HG03432 (cell line): ENCODE data around the gene LRR1.
"Not testable (repeated sequence)": the region's sequence is repeated elsewhere in the genome, so short reads cannot be mapped to it uniquely, and the experiment has no call there.

Experiments used
- ATAC-seq: cut with Tn5 transposase; IDR thresholded peaks from one replicate; pipeline ENCODE4 v1.9.1; 2021; ENCODE audit warnings: mild to moderate bottlenecking, moderate library complexity; ENCODE audit not compliant: unreplicated experiment

The LRR1 gene

DNA sequence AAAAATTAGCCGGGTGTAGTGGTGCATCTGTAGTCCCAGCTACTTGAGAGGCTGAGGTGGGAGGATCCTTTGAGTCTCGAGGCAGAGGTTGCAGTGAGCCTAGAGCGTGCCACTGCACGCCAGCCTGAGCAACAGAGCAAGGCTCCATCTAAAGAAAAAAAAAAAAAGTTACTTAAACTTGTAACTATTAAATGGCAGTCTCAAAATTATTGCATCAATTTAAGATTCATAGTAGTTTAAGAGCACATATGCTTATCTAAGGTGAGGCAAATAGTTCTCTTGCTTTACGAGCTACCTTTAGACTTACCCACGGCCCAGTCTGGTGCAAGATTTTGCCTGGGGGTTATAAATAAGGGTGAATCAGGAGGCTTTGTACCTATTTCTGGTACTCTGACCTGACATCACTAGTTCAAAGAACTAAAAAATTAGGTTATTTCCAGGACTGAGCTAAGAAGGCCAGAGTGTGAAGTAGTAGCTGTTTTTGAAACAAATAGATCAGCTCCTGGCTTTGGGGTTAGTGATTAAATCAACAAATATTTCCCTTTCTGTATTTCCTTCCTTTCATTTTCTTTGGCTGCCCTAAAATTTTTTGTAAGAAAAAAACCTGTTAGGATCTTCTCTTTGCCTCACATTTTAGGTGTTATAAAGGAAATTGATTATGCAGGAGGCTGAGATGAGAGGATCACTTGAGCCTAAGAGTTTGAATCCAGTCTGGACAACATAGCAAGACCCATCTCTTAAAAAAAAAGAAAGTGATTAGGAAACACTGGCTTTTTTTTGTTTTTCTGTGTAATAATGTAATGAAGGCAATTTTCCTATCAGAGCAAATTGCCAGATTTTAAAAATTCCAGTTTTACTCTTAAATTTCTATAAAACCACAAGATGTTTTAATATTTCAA is 25.4 kb downstream of the LRR1 start:
- no peak for ATAC-seq

DNA sequence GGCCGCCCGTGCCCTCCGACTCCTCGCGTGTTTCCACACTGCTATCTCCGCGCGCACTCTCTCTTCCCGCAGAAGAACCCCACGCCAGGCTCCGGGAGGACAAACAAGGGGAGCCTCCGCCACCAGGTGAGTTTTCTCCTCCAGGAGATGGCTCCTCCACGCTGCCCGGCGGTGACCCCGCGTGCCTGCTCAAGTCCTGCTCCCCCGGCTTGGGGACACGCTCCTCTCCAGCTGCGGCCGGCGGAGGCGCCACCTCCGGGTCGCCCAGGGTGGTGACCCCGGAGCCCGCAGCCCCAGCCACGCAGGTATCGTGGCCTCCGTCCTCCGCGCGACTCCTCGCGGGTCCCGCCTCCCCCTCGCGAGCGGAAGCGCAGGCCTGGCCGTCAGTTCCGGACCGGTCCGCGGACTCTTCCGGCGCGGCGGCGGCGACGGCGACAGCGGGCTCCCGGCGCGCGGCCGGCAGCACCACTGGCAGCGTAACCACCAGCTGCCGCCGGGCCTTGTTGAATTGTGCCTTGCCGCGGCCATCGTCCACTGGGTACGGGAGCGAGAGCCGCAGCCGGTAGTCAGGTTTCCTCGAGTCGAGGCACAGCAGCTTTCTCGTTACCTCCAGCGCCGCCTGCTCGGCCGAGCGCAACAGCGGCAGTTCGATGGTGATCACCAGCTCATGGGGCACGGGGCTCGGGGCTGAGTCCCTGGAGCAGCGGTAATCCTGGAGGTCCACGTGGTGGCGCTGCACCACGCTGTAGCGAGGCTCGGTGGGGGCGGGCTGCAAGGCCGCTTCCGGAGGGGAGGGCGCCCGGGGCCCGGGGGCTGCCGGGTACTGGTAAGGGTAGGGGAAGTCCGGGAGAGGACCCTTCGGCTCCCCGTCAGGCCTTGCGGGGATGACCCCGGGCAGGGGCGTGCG is 35.2 kb downstream of the LRR1 start:
- ATAC-seq, result peak; percentile 84

DNA sequence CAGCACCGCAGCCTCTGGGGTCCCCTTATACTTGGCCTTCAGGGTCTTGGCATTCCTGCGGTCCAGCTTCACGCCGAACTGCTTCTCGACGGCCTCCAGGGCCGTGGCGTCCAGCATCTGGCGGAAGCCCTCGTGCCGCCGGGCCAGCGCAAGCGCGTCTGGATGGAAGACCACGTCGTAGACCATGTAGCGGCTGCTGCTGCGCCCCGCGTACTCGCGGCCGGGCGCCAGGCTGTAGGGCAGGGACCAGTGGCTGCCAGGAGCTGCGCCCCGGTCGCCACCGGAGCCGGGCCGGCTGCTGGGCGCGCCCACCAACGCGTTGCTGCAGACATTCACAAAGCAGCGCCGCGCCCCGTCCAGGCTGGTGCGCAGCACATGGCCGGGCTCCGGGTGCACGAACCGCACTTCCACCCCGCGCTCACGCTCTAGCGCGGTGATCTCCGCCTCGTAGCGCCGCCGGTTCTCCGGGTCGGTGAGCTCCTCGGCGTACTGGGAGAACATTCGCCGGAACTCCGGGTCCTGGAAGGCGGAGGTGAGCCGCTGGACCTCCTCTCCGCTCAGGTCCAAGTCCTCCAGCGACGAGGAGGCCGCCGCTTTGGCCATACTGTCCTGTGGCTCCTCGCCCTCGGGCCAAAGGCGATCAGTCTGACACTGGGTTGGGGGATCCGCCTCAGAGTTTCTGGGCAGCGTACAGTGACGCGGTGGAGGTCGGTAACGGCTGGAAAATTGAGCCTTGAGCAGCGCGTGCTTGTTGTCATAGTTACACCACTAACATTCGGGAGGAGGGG is 36.0 kb downstream of the LRR1 start, which contains the start of gene DNAAF2:
Gene DNAAF2, minus strand, starts transcription at position 698 of the 788 bp plus-strand sequence. Its CDS starts 95 bp downstream, at position 603.
- ATAC-seq, result peak; percentile 30

DNA sequence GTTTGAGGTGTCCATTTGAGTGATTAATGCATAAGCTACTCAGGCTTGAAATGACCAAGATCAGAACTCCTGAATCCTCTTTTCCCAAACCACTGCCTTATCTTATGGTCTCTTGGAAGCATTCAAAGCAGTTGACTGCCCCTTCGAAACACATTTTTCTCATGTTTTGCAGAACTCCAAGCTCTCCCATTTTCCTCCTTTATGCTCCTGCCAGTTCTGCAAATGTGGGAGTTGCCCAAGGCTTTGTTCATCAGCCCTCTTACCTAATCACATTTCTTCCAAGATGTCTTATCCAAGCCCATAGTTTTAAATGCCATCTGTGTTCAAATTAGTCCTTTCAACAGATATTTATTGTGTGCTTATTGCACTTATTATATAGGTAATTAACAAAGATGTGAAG is 38.1 kb downstream of the LRR1 start:
- ATAC-seq, result no peak

DNA sequence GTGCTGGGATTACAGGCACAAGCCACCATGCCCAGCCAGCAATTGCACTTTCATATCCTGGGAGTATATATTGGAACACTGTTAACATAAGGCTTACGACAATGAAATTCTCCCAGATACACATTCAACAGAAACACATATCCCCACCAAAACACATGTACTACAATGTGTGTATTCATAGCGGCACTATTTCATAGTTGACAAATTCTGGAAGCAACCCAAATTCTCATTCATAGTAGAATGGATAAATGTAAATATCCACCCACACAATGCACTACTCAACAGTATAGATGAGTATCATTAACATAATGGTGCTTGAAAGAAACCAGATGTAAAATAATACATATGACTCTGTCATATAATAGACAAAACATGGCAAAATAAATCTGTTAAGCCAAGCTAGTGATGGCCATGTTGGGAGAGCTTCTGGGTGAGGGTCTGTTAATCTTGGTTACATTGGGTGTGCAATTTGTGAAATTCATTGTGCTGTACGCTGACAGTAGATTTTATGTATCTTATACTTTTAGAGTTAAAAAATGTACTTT is 38.9 kb downstream of the LRR1 start:
- ATAC-seq, result no peak

DNA sequence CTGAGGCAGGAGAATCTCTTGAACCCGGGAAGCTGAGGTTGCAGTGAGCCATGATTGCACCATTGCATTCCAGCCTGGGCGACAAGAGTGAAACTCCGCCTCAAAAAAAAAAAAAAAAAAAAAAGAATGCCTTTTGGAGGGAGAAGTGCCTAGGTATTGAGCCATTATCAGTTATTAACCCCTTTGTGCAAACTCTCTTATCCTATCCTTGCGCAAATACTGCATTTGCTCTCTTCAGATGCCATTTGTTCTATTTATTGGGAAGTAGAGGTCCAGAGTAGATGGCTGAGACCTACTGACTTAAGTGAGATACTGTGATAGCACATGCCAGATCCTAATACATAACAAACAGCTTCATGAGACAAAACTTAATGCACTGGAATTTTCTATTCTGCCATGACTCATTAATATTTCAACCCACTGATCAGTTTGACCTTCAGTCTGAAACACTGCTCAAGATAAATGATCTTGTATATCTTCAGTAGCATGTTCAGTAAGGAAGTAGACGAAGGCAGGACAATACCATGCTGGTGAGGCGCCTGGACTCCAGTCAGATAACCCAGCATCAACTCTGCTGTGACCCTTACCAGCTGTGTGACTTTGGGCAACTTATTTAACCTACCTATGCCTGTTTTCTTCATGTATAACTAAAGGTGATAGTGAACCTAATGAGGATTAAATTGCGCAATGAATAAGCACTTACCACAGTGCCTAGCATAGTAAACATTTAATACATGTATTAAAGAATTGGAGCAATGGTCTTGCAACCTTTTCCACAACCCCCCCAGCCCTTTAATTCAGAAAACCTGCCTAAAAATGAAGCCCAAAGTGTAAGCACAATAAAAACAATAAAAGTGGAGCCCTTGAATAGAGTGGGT is 42.0 kb downstream of the LRR1 start:
- no peak for ATAC-seq

DNA sequence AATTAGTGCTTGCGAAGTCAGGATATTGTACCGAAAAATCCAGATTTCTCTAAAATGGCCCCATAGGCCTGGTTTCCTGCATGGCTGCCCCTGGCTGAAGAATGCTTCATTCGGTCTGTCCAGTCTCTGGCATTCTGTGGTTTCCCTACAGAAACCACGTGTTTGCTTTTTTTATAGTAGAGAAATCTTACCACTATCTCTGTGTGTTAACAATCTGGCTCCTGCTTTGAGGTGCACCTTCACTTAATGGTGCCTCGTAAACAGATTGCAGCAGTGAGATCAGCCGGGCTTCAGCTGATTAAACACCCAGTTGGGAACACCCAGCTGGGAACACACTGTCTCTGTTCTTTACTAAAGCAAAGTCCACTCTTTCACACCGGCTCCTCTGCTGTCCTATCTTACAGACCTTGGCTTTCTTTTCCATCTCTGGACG is 43.0 kb downstream of the LRR1 start:
- ATAC-seq, result peak; percentile 39

DNA sequence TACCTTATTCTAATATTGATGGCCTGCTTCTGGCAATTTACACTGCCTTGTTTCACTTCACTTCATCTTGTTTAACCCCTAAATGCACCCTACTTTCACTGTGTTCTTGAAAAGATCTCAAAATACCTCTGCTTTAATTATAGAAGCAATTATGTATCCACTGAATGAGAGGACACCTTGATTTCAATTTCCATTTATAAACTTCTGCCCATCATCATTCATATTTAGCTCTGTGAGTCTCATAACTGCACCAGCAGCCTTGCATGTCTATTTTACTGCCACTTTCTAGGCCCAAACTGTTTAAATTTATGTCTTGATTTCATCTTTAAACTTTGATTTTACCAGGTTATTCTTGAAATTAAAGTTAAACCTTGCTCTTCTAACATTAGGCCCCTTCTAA is 43.4 kb downstream of the LRR1 start:
- ATAC-seq, result peak; percentile 32

DNA sequence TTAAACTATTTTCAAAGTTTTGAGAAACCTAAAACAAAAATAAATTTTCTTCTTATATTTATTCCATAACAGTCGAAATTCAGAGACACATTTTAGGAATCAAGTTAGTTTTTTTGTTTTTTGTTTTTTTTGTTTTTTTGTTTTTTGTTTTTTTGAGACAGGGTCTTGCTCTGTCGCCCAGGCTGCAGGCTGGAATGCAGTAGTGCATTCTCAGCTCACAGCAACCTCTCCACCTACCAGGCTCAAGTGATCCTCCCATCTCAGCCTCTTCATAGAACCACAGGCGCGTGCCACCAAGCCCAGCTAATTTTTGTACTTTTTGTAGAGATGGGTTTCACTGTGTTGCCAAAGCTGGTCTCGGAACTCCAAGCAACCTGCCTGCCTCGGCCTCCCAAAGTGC is 54.8 kb downstream of the LRR1 start:
- ATAC-seq, result no peak

DNA sequence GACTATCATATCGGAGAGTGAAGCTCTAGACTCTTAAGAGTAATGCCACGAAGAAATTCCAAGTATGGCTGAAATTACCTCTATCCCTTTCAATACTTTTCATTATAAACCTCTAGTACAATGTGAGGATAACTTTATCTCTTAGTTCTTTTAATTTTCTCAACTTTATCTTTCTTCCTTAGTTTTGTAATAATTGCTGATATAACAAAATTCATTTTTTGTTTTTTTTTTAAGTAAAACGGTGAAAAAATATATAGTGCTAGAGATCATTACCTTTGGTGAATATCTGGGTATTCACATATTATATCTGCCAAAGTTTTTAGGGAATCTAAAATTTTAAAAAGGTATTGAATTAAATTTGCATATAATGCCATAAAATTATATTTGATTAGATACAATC is 55.8 kb downstream of the LRR1 start:
- no peak for ATAC-seq

DNA sequence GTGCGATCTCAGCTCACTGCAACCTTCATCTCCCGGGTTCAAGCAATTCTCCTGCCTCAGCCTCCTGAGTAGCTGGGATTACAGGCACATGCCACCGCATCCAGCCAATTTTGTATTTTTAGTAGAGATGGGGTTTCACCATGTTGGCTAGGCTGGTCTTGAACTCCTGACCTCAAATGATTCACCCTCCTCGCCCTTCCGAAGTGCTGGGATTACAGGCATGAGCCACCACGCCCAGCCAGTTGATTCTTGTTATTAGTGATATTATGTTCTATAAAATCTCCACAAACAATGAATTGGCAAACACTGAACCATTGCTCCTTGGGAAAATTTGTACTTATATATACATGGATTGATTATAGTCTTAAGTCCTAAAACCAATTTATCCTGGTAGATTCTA is 58.8 kb downstream of the LRR1 start:
- not testable (repeated sequence) for ATAC-seq

DNA sequence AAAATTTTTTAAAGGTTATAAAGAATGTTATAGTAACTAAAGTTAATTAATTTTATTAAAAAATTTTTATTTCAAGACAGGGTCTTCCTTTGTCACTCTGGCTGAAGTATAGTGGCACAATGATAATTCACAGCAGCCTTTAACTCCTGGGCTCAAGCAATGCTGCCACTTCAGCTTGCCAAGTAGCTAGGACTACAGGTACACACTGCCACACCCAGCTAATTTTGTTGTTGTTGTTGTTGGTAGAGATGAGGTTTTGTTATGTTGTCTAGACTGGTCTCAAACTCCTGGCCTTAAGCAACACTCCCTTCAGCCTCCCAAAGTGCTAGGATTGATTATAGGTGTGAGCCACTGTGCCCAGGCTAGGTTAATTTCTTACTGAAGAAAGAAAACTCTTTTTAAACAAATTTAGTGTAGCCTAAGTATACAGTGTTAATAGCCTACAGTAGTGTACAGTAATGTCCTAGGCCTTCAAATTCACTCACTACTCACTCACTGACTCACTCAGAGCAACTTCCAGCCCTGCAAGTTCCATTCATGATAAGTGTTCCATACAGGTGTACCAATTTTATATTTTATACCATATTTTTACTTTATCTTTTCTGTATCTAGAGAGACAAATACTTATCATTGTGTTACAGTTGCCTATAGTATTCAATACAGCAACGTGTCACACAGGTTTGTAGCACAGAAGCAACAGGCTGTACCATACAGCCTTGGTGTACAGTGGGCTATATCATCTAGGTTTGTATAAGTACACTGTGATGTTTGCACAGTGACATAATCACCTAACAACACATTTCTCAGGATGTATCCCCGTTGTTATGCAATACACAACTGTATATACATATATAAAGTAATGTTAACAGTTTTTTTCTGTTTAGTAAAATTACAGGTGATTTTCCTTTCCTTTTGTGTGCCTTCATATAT is 61.1 kb downstream of the LRR1 start:
- ATAC-seq, result no peak
